TTC549 (cell line): ENCODE data around the gene NFS1.
A peak's percentile ranks its signal among the peaks of the same experiment; 100 is the strongest.

Source experiments
- FAIRE-seq: peaks from 2 replicates; lab custom pipeline; 2012; peaks lifted over from hg19 to GRCh38; lab: Jason Lieb, UNC

Gene NFS1

DNA sequence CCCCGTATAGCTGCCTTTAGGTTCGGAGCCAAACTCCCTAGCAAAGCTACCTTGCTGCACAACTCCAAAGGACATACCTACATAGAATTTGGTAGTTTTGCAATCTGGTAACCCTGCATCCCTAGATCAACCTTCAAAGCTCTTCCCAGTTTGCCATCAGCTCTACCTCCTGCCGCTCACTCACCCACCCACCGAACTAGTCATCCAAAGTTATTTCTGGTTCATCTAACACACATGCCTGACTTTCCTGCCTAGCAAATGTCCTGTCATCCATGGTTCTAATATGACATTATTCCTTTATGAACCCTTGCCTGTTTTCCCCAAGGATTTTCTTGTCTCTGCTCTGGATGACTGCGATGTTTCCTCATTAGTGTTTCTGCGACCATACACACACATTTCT, 61.9 kb downstream of the NFS1 start:
- FAIRE-seq, result no peak

DNA sequence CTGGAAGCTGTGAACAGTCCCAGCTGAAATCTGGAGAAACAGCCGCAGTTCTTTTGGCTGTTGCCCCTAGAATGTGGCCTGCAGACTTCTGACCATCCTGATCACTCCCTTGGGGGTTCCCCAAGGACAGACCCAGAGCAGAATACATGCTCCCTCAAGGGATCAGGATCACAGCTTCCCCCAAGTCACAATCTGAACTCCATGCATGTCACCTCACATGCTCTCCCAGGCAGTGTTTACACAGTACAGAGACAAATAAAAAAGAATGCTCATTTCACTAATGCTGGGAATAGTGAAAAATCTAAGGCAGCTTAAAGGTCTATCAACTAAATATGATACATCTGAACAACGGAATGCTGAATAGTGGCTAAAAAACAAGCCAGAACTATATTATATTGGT, 63.1 kb downstream of the NFS1 start:
- FAIRE-seq, result no peak

DNA sequence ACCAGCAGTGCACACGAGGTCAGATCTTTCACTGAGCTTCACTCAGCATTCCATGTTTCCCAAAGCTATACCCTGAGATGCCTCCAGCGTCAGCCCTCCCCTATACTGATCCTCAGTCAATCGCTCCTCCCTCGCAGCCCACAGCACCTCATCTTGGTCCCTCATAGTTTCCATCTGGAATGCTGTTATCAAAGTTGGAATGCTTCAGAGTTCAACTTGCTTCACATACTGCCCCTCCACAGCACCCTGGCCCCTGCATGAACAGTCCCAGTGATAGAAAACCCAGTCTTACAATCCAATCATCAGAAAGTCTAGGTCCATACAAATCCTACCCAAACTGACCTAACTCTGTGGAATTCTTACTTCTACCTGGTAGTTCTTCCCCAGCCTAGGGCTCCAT, 63.5 kb downstream of the NFS1 start:
- FAIRE-seq, result no peak

DNA sequence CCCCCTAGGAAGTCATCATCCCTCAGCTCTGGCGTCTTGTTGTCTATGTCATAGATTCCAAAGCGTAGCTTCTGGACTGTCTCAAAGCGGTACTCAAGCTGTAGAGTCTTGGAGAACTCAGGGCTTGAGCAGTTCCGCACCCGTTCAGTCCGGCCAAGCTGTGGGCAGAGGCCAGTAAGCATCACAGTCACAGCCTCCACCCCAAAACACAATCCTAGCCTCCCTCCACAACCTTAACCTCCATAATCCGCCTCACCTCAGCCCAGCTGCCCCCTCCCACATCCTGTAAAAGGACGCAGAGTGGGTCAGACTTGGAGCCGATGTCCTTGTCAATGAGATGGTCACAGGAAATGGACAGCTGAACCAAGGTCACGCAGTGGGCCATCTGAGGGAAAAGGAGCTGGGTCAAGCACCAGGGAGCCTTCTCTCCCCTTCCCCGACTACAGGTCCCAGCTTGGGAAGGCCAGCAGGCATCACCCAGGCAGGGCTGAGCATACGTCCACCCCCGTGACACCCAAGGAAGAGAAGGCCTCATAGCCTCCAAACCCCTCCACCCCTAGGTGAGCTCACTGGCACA, 66.5 kb downstream of the NFS1 start:
- FAIRE-seq, result no peak

DNA sequence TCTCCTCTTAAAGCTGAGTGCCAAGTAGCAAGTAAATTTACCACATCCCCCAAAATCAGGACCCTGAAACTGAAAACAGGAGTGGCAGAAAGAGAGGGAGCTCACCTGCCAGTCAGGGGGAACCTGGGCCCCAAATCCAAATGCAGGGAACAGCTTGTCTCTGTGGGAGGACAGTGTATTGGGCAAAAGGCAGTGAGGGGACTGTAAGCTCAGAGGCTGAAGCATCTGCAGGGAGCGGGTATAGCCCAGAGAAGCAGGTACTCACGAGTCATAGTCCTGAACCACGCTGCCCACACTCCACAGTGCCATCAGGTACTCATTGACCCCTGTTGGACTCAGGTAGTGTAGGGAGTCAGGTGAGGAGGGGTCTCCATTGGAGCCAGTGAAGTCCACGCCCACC, 68.5 kb downstream of the NFS1 start:
- no peak for FAIRE-seq

DNA sequence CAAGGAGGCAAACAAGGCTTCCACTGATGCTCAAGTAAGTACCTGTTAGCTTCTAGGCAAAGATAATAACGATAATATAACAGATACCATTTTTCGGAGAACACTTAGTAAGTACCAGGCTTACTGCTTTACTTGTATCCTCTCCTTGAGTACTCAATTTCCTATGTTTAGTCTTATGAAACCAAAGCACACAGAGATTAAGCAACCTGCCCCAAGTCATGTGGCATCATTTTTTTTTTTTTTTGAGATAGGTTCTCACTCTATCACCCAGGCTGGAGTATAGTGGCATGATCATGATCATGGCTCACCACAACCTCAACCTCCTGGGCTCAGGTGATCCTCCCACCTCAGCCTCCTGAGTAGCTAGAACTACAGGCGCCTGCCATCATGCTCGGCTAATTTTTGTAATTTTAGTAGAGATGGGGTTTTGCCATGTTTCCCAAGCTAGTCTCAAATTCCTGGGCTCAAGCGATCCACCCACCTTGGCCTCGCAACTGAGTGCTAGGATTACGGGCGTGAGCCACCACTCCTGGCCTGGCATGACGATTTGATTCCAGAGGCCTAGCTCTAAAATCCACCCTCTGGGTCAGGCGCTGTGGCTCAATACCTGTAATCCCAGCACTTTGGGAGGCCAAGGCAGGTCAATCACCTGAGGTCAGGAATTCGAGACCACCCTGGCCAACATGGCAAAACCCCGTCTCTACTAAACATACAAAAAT, 69.6 kb downstream of the NFS1 start:
- no peak for FAIRE-seq

DNA sequence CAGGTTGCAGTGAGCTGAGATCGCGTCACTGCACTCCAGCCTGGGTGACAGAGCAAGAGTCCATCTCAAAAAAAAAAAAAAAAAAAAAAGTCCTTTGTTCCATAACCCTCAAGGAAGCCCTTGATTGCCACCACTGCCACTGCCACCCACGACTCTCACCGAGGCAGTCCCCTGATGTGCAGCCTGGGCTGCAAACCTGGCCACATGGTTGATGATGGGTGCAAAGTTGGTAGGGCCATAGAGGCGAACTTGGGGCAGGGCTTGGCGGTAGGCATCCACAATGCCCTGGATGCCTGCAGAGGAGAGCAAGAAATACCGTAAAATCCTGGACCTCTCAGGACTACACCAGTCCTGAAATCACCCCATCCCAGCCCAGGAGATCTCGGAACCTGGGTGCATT, 72.0 kb downstream of the NFS1 start:
- FAIRE-seq, result no peak

DNA sequence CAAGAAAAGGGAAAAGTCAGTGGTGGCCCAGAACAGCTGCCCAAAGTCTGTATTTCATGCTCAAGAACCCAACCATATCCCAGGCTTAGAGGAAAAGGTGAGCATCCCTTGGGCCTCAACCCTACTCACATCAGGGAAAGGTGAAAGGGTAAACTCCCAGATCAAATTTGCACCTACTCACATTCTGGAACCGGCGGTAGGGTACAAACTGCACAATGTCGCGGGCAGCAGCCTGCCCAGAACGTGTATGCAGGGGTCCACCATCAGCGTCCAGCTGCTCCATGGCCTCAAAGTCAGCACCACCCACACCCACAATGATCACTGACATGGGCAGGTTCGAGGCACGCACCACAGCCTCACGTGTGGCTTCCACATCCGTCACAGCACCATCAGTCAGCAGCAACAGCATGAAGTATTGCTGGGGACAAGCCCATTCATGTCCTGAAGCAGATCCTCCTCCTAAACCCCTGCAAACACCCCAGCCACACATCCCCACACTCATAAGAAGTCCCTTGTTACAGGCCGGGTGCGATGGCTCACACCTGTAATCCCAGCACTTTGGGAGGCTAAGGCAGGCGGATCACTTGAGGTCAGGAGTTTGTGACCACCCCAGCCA, 72.7 kb downstream of the NFS1 start:
- no peak for FAIRE-seq

DNA sequence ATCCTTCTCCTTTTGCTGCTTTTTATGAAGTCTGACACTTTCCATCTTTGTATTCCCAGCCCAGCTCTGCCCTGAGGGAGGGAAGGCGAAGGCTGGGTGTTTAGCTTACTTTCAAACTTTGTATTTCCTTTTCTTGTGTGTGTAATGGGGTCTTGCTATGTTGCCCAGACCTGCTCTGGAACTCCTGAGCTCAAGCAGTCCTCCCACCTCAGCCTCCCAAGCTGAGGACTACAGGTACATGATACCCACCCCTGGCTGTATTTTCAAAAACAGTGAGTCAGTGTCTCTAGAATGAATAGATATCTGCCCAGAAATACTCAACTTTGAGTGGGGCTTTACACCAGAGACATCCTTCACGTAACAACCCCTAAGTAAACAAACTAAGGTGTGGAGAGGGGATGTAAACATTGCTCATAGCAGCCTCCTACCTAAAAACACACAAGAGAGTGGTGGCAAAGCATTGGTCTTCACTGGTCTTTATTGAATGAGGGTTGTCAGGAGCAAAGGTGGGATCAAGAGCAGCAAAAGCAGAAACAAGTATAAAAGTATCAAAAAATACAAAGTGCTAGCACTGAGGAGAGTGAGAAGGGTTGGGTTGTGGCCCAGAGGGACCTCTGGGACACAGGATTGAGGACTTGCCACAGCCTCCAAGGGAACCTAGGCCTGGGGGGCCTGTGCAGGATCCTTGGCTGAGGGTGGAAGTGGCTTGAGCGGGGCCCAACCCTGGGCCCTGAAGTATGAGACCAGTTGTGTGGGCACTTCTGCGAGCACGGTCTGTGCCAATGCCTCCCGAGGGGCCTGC, 73.4 kb downstream of the NFS1 start:
- FAIRE-seq, result no peak

DNA sequence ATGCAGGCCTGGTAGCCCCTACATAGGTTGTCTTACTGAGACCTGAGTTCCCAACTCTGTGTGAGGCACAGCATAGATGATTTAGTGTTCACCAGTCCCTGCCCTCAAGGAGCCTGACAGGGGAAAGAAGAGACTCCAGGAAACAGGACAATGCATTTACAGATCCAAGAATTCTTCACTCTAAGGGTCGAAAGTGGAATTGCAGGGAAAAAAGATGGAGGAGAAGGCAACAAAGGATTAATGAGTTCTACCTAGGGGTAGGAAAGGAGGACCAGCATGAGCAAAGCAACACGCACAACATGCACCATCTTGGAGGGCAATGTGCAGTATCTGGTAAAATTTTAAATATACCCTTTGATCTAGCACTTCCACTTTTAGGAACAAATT, 77.6 kb downstream of the NFS1 start:
- no peak for FAIRE-seq

DNA sequence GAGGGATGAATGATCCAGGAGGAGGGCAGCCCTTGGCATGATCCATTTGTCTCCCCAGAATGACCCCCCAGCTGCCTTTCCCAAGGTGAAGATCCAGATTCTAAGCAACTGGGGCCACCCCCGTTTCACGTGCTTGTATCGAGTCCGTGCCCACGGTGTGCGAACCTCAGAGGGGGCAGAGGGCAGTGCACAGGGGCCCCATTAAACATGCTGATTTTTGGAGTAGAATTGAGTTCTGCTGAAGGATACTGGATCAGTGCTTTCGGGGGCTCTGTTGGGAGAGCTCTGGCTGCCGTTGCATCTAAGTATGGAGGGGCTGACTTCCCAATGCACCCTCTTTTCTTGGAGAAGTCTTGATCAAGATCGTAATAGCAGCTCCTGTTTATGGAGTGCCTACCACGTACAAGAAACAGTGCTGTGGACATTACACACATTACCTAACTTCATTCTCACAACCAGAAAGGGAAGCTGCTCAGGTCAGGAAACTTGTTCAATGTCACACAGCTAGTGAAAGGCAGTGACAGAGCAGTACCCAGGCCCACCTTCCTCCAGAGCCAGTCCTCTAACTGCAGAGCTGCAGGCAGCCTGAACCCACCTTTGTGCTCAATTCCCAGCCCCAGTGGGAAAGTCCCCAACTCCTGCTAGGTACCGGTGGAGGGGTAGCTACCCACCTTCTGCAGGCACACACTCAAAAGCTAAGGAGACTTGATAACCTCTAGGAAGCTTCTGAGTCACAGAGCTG, 78.2 kb downstream of the NFS1 start:
- no peak for FAIRE-seq

DNA sequence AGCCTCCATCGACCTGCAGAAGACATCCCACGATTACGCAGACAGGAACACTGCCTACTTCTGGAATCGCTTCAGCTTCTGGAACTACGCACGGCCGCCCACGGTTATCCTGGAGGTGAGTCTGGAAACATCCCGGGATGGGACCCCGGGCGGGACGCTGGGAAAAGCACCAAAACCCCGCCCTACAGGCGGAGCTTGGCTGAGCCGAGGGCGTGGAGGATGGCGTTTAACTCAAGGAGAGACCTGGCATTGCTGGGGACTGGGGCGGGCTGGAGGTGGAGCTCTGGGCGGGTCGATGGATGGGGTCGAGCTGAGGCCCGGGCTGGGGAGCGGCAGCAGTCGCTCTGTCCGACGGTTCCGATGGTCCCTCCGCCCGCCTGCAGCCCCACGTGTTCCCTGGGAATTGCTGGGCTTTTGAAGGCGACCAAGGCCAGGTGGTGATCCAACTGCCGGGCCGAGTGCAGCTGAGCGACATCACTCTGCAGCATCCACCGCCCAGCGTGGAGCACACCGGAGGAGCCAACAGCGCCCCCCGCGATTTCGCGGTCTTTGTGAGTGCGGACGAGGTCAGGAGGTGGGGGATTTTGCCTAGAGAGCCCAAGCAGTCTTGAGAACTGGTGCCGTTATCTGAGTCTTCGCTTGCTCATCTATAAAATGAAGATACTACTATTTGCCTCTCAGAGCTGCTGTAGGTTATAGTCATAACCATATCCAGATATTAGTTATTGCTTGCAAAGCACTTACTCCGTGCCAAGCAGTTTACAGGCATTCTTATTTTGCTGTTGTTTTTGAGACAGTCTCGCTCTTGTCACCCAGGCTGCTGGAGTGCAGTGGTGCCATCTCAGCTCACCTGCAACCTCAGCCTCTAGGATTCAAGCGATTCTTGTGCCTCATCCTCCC, 79.7 kb downstream of the NFS1 start:
- peak; percentile 7 for FAIRE-seq

DNA sequence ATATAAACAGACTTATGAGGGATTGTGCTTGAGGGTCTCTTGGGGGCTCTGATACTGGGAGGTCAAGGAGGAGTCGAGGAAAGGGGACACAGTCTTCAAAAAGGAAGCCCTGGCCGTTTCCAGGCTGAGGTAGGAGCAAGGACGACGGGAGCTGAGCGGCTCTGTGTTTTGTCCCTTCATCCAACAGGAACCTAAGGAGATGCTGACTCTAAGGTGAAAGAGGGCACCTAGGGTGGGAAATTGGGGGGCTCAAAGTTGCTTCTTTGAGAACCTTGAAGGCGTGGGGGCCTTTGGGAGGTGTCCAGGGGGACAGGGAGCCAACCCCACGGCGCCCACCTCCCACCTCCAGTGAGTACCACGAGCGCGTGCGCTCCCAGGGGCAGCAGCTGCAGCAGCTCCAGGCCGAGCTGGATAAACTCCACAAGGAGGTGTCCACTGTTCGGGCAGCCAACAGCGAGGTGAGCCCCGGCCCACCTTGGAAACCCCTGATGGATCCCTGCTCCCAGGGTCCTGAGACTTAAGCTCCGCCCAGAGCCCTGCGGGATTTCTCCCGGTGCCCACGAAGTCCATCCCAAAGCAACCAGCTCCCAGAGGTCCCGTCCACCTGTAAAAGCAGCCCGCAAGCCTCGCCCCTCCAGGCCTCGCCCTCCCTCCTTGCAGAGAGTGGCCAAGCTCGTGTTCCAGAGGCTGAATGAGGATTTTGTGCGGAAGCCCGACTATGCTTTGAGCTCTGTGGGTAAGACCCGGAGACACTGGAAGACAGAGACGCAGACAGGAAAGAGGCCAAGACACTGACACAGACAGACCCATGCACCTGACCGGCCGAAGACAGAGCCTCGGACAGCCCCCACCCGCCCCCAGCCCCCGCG, 80.7 kb downstream of the NFS1 start:
- FAIRE-seq, result no peak
